ENCODE measurements around the gene VASP. TPM values are rescaled to one million over a fixed set of nuclear protein-coding genes. Genes with fewer than 3 reads are reported as not detected.
A peak's percentile ranks its signal among the peaks of the same experiment; 100 is the strongest.

The VASP gene
- total and polyA plus RNA-seq, 9 of the 15 experiments (the other 6 are each of a cell fraction or from before 2014, with no cell fraction given) = 16.7 to 261 (median 112) TPM

DNA sequence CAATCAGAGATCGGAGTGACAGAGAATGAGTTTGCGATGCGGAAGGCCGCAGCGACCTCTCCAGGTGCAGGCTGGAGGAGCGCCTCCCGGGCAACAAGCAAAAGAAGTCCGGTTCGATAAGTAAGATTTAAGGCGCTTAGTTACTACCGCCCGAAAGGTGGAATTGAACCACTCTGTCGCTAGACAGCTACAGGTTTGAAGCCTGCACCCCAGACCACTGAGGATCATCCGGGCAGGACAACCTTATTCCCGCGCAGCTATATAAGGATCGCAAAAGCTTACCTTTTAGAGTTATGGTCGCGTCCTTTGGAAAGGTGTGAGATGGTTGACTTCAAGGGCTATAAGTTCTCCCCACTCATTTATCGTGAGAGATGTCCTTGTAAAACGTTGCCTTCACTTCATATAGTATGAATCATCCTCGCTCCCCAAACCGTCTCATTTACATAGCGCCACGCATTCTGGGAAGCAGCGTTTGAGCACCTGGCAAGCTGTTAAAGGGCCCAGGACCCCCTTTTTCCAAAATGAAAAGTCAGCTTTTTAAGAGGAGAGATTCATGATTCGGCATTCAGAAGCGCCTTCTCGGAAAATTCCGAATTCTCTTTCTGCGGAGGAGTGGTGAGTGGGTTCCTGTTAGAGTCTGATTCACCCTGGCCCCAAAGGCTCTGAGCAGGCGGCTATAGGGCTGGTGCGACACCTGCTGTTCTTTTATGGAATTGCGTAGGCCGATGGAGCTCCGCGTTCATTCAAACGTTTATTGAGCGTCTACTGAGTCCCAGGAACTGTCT, 28.6 kb upstream of the VASP start (continued):
- TF ChIP-seq, protein P1, sequence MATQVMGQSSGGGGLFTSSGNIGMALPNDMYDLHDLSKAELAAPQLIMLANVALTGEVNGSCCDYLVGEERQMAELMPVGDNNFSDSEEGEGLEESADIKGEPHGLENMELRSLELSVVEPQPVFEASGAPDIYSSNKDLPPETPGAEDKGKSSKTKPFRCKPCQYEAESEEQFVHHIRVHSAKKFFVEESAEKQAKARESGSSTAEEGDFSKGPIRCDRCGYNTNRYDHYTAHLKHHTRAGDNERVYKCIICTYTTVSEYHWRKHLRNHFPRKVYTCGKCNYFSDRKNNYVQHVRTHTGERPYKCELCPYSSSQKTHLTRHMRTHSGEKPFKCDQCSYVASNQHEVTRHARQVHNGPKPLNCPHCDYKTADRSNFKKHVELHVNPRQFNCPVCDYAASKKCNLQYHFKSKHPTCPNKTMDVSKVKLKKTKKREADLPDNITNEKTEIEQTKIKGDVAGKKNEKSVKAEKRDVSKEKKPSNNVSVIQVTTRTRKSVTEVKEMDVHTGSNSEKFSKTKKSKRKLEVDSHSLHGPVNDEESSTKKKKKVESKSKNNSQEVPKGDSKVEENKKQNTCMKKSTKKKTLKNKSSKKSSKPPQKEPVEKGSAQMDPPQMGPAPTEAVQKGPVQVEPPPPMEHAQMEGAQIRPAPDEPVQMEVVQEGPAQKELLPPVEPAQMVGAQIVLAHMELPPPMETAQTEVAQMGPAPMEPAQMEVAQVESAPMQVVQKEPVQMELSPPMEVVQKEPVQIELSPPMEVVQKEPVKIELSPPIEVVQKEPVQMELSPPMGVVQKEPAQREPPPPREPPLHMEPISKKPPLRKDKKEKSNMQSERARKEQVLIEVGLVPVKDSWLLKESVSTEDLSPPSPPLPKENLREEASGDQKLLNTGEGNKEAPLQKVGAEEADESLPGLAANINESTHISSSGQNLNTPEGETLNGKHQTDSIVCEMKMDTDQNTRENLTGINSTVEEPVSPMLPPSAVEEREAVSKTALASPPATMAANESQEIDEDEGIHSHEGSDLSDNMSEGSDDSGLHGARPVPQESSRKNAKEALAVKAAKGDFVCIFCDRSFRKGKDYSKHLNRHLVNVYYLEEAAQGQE (IDR thresholded peaks at IDR 0.05; ENCODE audit: borderline replicate concordance) = peak; percentile 92
- TF ChIP-seq, protein P1 (CRISPR knock-in tag; IDR thresholded peaks at IDR 0.05; ENCODE audit: low read depth) = no peak
- no peak for TF ChIP-seq ZNF77 (CRISPR knock-in tag; IDR thresholded peaks at IDR 0.05)
- TF ChIP-seq ZNF184 (CRISPR knock-in tag; IDR thresholded peaks at IDR 0.05) = no peak
- peak; percentile 33; the same call in 1 of the 2 replicates for TF ChIP-seq HCFC1 (IDR thresholded peaks at IDR 0.05; ENCODE audit: low read depth, low read length)
- TF ChIP-seq MEIS2 (IDR thresholded peaks at IDR 0.05; ENCODE audit: partially characterized antibody) = peak; percentile 75
- TF ChIP-seq ZNF586 (CRISPR knock-in tag; conservative IDR thresholded peaks at IDR 0.05) = no peak
- TF ChIP-seq, protein P2, sequence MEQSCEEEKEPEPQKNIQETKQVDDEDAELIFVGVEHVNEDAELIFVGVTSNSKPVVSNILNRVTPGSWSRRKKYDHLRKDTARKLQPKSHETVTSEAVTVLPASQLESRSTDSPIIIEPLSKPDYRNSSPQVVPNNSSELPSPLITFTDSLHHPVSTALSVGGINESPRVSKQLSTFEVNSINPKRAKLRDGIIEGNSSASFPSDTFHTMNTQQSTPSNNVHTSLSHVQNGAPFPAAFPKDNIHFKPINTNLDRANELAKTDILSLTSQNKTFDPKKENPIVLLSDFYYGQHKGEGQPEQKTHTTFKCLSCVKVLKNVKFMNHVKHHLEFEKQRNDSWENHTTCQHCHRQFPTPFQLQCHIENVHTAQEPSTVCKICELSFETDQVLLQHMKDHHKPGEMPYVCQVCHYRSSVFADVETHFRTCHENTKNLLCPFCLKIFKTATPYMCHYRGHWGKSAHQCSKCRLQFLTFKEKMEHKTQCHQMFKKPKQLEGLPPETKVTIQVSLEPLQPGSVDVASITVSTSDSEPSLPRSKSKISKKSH (CRISPR knock-in tag; IDR thresholded peaks at IDR 0.05) = no peak
- no peak for TF ChIP-seq MED1 (CRISPR knock-in tag; IDR thresholded peaks at IDR 0.05; ENCODE audit: borderline replicate concordance)
- TF ChIP-seq IRF2 (CRISPR knock-in tag; IDR thresholded peaks at IDR 0.05) = no peak
- peak; percentile 77 for TF ChIP-seq MAFG (tag; conservative IDR thresholded peaks at IDR 0.05)
- TF ChIP-seq RBFOX2 (IDR thresholded peaks at IDR 0.05; ENCODE audit: low read depth, low read length) = peak; percentile 49; the same call in 1 of the 2 replicates
- TF ChIP-seq, protein P3, sequence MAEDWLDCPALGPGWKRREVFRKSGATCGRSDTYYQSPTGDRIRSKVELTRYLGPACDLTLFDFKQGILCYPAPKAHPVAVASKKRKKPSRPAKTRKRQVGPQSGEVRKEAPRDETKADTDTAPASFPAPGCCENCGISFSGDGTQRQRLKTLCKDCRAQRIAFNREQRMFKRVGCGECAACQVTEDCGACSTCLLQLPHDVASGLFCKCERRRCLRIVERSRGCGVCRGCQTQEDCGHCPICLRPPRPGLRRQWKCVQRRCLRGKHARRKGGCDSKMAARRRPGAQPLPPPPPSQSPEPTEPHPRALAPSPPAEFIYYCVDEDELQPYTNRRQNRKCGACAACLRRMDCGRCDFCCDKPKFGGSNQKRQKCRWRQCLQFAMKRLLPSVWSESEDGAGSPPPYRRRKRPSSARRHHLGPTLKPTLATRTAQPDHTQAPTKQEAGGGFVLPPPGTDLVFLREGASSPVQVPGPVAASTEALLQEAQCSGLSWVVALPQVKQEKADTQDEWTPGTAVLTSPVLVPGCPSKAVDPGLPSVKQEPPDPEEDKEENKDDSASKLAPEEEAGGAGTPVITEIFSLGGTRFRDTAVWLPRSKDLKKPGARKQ (CRISPR knock-in tag; IDR thresholded peaks at IDR 0.05) = no peak
- TF ChIP-seq ZNF282 (CRISPR knock-in tag; IDR thresholded peaks at IDR 0.05) = no peak
- no peak for TF ChIP-seq HNRNPH1 (optimal IDR thresholded peaks at IDR 0.05; ENCODE audit: low read depth, low read length)
- TF ChIP-seq ZKSCAN8 (CRISPR knock-in tag; IDR thresholded peaks at IDR 0.05) = peak; percentile 80; the same call in 1 of the 2 replicates

Data from K562 (cell line).